LoVo (cell line): ENCODE results near the gene TSPAN8.

Source experiments
- DNase-seq: peaks from one replicate; pipeline ENCODE4 v3.0.0-alpha.2; 2016; ENCODE audit warnings: low spot score

The TSPAN8 gene

DNA sequence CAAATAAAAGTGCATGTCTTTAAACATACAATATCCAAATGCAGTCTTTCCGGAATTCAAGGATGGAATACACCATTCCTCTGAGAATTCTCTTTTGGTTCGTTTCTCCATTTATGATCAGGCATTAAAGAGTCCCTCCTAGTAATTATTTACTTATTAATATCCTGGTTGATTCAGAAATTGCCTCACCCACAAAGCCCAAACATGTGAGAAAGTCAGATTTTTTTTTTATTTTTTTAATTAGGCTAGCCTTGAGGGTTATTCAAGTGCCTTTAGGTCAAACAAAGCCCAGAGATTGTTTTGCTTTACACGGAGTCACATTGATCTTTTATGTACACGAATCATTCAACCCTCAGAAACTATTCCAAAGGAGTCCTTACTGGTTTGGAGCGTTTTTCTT, 6.4 kb upstream of the TSPAN8 start:
- peak; percentile 65 for DNase-seq

DNA sequence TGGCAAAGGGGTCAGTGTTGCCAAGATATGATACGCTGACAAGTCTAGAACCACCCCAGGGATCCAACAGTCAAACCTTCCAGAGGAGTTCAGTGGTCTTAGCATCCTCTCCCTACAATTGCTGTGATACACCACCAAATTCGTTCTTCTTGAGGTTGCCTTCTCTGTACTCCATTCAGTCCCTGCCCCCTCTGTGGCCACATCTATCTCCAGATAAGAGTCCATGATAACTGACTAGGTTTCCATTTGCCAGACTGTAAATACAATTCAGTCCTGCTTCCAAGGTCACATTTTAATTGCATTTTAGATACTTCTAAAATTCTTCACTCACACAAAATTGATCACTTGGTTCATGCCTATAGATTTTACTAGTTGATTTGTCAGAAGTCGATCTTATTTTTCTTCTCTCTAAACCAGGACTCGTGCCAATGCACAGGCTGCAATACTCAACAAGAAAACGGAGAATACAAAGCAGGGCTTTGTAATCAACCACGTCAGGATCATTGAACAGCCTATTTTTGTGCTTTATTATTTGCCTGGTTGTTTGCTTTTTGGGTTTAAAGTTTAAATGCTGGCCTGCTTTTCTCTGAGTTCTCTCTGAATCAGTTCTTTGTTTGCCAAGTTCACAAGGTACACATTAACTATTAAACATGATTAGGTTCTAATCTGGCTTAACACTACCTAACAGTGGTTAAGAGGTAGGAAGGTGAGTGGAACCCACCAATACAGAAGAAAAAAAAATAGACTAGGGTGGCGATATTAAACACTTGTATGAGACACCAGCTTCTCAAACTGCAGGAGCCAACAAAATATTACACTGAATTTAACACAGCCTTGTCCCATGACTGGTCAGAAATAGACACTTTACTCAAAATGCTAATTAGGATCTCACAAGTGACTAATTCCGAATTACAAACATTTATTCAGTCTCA, 5.3 kb upstream of the TSPAN8 start:
- peak; percentile 97 for DNase-seq

DNA sequence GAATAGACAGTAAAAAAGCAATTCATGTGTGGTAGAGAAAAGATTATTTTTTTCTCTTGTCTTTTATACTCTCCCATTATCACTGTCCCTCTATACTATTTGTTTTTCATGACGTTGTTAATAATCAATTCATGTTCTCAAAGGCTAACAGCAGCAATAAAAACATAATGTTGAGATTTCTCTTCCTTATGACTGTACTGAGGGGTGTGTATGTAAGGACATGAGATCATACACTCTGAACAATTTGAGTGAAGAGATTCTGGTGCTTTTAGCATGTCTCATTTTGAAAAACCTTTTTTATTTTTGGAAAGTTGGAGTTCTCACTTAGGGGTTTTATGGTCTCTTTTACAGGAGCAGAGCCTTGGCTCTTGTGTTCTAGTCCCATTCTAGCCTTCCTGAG, 3.8 kb upstream of the TSPAN8 start:
- peak; percentile 93 for DNase-seq

DNA sequence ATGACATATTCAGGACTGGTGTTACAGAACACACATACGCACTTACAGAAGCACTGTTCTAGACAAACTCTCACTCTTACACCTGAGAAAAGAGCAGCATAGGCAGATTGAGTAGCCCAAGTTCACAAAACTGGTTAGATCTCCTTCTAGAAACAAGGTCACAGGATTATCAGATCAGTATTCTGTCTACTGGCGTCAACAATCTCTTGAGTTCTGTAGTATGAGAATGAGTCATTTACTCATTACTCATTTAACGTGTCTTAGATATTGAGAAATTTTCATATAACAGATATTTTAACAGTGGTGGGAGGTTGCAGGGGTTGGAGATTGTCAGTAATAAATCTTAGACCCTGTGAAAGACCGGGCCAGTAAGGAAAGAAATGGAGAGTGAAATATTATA, 2.8 kb upstream of the TSPAN8 start:
- peak; percentile 92 for DNase-seq

DNA sequence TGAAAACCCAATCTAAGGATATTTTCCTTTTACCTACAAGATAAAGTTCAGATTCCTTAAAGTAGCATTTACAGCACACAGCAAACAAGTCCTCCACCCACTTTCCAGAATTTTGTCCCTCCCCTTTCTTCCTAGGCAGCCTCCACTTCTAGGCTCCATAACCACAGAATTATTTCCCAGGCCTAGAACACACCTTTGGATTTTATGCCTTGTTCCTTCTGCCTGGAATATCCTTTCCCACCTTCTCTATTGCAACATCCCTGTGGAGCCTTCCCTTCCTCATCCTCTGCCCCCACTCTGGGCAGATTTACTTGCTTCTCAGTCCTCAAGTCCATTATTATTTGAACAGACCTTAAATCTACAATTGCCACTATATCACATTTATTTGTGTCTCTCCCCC, 2.1 kb upstream of the TSPAN8 start:
- DNase-seq = peak; percentile 80

DNA sequence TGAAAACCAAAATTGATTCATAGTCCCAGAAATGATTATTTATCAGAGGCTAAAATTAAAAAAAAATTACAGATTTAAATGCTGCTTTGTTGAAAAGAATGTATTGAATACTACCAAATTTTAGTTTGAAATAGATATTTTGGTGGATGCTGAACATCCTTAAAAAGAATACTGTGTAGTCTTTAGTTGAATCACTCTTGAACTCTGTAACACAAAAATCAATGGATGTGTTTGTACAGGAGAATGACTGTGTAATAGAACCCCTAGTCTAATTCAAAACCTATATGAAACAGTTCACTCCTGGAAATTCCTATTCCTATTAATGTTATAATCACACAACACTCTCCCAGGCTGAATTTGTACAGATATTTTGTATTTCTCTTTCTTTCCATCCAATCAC, 1.5 kb upstream of the TSPAN8 start:
- peak; percentile 51 for DNase-seq

DNA sequence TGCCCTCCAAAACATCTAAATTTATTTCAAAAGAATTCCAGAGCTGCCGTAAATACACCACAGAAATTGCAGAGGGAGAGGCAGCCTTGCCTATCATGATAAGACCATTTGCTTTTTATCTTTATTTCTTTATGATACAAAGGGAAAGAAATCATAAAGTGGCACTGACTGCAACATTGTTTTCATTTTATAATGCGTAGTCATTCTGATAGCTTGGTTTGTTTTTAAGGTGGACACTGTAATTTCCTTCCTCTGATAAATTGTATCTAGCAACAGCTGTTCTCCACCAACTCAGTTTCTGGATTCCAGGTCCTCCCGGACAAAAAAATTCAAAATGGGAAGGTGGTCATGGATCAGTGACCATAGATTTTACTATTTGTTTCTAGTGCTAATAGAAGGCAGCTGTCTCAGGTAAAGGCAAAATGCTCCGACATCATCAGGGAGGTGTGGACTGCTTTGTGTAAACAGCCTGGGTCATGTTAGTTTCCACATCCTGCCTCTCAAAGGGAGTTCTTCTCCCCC, 623 bp upstream of the TSPAN8 start:
- DNase-seq = peak; percentile 98

DNA sequence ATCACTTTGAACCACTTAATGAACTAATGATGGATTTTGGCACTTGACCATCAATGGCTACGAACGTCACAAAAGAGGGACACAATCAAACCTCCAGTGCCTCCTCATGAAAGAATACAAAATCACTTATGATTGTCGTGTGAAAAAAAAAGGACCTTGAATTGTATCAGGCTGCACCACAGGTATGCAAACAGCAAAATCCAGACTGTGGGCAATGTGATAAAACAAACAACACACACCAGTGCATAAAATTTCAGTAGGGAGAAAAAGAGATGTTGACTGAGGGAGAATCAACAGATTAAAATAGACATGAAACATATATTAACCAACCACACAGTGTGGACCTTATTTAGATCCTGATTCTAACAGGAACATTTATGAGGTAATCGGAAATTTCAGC, 2.6 kb downstream of the TSPAN8 start:
- DNase-seq = peak; percentile 74

DNA sequence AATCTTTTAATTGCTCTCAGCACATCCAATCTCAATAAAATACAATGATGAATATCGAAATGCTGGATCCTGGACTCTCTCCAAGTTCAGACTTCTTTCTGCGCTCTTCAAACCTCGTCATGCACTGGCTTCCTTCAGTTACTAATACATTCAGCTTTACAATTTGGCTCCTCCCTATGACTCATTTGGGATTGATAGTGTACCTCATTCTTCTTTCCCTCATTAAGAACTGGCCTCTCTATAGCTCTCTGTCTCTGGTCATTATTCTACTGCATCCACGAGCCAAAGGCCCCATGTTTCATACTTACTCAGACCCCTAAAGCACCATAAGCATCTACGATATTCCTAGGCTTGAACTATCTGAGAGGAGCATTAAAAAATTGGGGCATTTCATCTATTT, 4.9 kb downstream of the TSPAN8 start:
- peak; percentile 98 for DNase-seq

DNA sequence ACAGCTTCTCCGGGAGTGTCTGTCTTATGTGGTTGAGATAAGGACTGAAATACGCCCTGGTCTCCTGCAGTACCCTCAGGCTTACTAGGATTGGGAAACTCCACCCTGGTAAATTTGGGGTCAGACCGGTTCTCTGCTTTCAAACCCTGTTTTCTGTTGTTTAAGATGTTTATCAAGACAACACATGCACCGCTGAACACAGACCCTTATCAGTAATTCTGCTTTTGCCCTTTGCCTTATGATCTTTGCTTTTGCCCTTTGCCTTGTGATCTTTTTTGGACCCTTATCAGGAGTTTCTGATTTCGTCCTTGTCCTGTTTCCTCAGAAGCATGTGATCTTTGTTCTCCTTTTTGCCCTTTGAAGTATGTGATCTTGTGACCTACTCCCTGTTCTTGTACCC, 7.8 kb downstream of the TSPAN8 start:
- peak; percentile 40 for DNase-seq

DNA sequence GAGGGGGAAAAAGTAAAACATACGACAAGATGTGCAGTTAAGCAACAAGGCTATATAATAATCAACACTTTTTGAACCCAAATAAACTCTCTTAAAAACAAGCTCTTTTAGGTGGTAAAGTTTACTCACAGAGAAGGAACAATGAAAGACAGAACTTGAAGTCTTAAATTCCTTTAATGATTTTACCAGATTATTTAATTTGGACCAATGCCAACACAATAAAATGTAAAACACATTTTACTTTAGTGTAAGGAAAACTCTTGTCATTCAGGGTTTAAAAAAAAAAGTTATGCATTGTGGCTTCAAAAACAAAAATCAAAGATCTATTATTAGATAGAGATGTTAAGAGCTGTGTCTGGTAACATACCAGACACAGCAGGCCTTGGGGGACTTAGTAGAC, 13.1 kb downstream of the TSPAN8 start:
- DNase-seq = peak; percentile 84

DNA sequence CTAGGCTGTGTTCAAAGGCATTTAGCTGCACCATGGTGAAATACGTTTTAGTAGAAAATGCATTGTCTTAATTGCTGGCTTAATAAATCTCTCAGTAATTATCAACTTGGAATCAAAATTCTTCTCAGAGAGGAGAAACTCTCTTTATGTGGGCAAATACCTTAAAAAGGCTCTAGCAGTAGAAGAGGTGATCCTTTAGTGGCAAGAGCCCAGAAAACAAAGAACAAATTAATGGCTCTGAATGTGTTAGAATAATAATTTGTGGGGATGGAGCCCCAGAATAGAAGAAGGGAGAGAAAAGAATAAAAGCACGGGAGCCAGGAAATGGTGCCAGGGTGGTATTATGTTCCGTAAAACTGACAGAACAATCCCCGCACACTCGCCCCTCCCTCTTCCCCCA, 14.8 kb downstream of the TSPAN8 start:
- no peak for DNase-seq

DNA sequence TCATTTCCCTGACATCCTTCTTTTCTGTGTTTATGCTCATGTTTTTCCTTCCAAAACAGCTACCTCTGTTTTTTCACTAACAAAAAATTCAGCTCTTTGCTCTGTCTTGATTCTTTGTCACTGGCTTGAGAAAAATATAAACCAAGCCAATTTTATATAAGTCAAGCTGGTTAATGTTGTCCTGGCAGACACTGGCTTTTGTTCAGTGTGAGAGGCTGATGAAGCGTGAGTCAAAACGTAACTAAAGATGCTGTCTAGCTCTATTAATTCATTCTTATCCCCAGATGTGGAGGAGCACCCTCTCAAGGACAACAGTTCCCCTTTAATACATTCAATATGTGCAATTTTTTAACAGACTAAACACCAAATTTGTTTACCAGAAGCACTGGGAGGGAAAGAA, 15.8 kb downstream of the TSPAN8 start:
- DNase-seq = no peak

DNA sequence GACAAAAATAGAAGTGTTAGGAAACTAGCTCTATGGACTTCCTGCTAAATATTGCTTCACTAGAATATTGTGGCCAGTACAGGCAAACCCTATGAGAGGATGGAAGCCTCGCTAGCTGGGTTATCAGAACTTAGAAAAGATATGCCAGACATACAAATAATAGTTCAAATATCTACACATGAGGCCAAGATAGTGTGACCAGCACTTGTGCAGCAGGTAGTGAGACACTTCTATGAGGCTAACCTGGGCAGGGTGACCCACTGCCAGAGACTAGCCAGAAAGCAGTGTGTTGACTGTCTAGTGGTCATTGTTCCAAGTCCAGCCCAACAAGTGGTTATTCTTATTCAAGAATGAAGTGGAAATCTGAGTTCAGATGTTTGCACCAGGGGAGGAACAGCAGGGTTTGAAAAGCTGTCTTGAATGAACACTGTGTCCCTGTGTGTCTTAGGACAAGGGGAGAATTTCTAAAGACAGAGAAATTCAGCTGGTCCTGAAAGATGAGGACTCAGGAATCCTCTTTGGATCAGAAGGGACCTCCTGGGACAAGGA, 16.3 kb downstream of the TSPAN8 start:
- DNase-seq = no peak

DNA sequence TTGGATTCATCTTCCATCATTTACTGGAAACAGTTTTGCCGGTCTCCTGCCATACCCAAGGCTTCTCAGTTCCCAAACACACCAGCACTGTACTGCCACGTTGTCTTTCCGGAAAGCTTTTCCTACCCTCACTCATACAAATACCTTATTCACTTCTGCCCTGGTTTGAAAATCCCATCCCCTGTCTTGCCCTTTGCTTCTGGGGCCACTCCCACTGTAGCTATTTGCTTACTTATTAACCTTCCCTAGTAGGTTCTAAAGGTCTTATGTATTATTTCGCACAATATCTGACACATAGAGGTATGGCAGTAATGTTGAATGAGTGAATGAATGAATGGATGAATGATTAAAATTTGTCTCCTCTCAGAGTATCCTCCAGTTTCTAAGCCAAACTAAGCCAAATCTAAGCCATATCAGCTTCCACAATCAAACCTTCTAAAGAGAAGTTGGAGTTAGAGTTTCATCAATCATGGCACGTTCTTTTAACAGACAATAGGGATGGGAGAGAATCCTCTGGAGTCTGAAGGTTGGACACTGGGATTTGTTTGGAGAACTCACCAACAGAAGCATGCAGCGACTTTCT, 18.6 kb downstream of the TSPAN8 start:
- DNase-seq = peak; percentile 100

DNA sequence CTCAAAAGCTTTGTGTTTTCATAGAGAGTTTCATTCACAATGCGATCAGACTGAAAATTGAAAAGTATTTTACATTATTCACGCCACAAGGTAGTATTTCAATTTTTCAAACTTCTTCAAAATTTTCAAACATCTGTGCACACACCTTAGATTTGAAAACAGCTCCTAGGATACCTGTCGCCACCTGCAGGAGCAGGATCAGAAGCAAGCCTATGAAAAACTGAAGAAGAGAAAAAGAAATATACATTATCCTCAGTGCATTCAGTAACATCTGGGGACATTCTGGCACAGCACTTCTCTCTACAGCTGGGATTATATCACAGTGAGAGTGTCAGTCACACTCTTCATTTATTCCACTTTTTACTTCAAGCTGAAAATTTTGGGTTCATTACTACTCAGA, 19.8 kb downstream of the TSPAN8 start:
- DNase-seq = no peak

DNA sequence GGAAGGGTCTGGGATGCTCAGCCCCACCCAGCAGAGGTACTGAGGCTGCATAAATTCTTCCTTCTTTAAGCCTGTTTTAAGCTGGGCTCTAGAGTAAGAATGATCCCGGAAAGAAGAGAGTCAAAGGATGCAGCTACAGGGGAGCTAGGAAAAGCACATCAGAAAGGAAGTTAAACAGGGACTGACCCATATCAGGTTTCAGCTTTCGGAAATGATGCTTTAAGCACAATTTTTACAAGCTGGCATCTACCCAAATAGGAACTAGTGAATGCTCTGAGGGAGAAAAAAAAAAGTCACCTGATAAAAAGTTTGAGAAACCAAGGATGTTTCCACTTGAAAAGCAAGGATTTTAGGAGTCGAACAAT, 22.0 kb downstream of the TSPAN8 start:
- DNase-seq = peak; percentile 80

DNA sequence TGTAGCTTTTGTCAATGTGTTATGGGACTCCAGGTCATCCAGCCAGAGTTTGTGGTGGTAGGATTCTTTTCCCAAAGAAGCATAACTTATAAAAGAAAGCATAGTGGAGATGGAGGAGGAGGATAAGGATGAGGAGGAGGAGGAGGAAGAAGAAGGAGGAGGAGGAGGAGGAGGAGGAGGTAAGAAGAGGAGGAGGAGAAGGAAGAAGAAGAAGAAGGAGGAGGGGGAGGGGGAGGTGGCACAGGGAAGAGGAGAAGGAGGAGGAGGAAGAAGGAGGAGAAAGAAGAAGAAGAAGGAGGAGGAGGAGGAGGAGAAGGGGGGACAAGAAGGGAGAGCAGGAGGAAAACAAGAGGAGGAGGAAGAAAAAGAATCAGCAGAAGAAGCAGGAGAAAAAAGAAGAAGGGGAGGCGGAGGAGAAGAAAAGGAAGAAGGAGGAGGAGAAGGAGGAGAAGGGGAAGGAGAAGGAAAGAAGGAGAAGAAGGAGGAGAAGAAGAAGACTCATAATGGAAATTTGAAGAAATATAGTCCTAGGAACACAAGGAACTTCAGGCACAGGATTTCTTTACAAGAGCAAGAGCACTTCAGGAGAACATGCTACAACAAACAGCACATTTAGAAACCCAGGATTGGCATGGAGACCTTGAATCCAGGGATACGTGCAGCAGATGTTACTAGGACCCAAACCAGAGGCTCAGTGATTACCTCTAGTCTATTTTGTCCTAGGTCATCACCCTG, 22.6 kb downstream of the TSPAN8 start:
- DNase-seq = no peak

DNA sequence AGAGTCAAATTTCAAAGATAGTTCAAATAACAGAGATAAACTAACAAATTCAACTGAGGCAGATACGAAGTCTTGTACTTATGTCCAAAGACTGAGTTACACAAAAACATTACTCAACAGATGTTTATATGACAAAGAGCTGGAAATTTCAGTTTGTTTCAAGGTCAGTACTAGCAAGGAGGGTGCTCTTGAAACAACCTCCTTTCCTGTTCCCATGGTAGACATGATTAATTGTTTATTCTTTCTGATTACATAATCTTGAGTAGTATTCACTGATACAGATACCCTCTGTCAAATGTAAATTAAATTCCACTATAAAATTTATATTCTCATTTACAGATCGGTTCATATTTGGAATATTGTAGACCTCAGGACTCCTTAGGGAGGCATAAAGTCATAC, 23.4 kb downstream of the TSPAN8 start:
- DNase-seq = no peak

DNA sequence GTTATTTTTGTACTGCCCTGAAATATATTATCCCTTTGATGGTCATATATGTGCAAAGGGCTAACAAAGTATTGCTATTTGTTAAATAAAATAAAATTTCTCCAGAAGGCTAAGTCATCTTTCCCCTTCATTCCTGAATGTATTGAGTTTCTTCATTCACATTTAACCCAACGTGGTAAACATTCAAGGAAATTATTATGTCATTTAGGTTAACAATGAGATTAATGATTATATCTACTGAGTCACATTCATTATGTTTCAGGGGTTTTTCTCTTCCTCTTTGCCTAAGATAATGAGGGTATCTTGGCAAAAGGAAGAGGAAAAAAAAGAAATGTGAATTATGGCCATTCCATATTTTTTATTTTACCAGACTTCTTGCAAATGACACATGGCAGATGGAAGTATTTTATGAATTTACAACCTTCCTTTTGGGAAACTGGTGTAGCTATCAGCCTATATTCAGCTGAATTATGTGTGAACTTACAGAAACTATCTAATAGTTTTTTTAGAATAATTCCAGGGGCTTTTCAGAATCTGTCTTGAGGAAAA, 27.2 kb downstream of the TSPAN8 start:
- DNase-seq = no peak

DNA sequence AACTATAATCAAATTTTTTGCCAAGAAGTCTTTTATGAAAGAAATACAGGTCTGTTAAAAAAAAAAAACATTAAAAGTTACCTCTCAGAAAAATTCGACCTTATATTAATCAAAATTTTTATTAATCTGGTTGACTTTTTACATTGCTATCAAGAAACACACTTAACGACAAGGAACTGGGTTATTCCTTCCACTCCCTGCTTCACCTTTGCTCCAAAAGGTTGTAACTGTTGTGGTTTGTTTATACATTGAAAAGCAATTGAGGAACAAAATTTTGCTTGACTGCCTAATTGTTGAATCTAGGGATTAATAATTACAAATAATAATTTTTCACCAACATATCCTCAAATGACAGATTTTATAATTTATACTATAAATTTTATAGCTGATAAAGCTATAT, 28.4 kb downstream of the TSPAN8 start:
- no peak for DNase-seq

DNA sequence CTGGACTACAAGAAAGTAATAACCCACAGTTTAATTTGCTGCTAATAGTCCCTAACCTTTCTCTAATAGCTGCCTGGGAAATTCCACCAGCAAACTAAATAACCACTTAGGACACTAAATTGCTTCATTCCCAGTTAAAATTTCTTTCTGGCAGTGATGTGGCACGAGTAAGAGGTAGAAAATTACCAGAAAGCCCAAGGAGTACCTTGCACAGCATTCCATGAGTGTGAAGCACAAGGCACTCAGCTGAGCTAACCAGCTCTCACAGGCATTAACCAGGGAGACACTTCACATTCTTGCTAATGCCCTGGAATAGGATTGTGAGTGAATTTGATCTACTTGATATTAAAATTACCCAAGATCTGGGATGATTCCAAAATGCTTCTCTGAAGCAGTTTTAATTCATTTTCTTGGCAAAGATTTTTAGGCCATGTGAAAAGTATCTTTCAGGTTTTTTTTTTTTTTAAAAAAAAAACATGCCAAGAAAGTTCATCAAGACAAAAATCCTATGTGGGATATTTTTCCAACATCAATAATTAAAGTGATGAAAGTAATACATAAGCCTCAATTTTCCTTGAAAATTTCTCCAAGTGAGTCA, 29.5 kb downstream of the TSPAN8 start:
- DNase-seq = no peak
